Activated T-helper 1 cell treated with anti-CD3 and anti-CD28 coated beads, Interleukin-12 subunit alpha, Interleukin-12 subunit beta, Interleukin-2, Interleukin-4 antibody, amounts not matched to agents 30 ng/mL and 10 ng/mL and 1 ng/mL, durations not matched to agents 14 hours and 24 hours and 36 hours (primary cell): Measurements from ENCODE around the gene SNTA1. TPM values are rescaled to one million over a fixed set of nuclear protein-coding genes. Genes with fewer than 3 reads are reported as not detected.
"Not testable (repeated sequence)": the region's sequence is repeated elsewhere in the genome, so short reads cannot be mapped to it uniquely, and the experiment has no call there.

Experiments used
- DNase-seq: peaks from one replicate; pipeline ENCODE4 v3.0.0; 2021; ENCODE audit warnings: low spot score
- H3K27ac Mint-ChIP-seq: one replicate; pipeline ENCODE4 v1.8.0; 2021; ENCODE audit warnings: mild to moderate bottlenecking, mixed read lengths
- H3K27me3 Mint-ChIP-seq: one replicate; pipeline ENCODE4 v1.8.0; 2022; ENCODE audit warnings: mild to moderate bottlenecking, moderate library complexity, mixed read lengths; ENCODE audit not compliant: insufficient read depth
- H3K36me3 Mint-ChIP-seq: one replicate; pipeline ENCODE4 v1.8.0; 2021; ENCODE audit warnings: low read depth, mixed read lengths
- H3K4me1 Mint-ChIP-seq: one replicate; pipeline ENCODE4 v1.8.0; 2021; ENCODE audit warnings: low read depth, mixed read lengths
- H3K4me3 Mint-ChIP-seq: one replicate; pipeline ENCODE4 v1.8.0; 2021; ENCODE audit warnings: mild to moderate bottlenecking, moderate library complexity, mixed read lengths
- H3K9me3 Mint-ChIP-seq: one replicate; pipeline ENCODE4 v1.8.0; 2021; ENCODE audit warnings: mixed read lengths
- intact Hi-C: fragments of 100-400 bp; cut with micrococcal nuclease; formaldehyde crosslinking; loops from one replicate; pipeline ENCODE4 v1.15.1; 2024
- total RNA-seq: library from RNA; stranded (reverse); gene quantifications from 2 replicates; pipeline ENCODE4 v1.2.3, GENCODE V29; 2022

Gene SNTA1
- total RNA-seq, 1 donor from 2014 or later = 0.91 TPM

- H3K27ac Mint-ChIP-seq, intact Hi-C loops, DNase-seq, H3K27me3 Mint-ChIP-seq, H3K9me3 Mint-ChIP-seq, H3K4me3 Mint-ChIP-seq, H3K4me1 Mint-ChIP-seq: not testable (repeated sequence)
- peaks cover 38% of the 10 kb centered on the region for H3K36me3 Mint-ChIP-seq
Observed at GRCh38 chr20:33389326-33389725, 54.2 kb downstream of the SNTA1 start.

- Mint-ChIP-seq H3K4me3 (no peak overlapping the region), H3K4me1 (no peaks in the 10 kb centered on the region), H3K36me3 (peaks cover 37% of the 10 kb centered on the region), H3K27ac (no peak overlapping the region), H3K27me3 (no peaks in the 10 kb centered on the region), H3K9me3 (no peaks in the 10 kb centered on the region)
- intact Hi-C loops = no loop called here
- no peak for DNase-seq
Observed at GRCh38 chr20:33388268-33388667, 55.3 kb downstream of the SNTA1 start.

GRCh38 chr20:33387177-33387576 lies 56.4 kb downstream of the SNTA1 start:
- no peaks in the 10 kb centered on the region for H3K27me3 Mint-ChIP-seq
- peaks cover 28% of the 10 kb centered on the region for H3K36me3 Mint-ChIP-seq
- no peak overlapping the region for H3K27ac Mint-ChIP-seq
- intact Hi-C loops = no loop called here
- H3K4me1 Mint-ChIP-seq = no peaks in the 10 kb centered on the region
- no peak for DNase-seq
- H3K4me3 Mint-ChIP-seq = no peak overlapping the region
- no peaks in the 10 kb centered on the region for H3K9me3 Mint-ChIP-seq

- H3K27me3 Mint-ChIP-seq = no peaks in the 10 kb centered on the region
- intact Hi-C loops = no loop called here
- no peak overlapping the region for H3K27ac Mint-ChIP-seq
- H3K4me3 Mint-ChIP-seq = no peak overlapping the region
- peaks cover 23% of the 10 kb centered on the region for H3K36me3 Mint-ChIP-seq
- H3K9me3 Mint-ChIP-seq = no peaks in the 10 kb centered on the region
- no peak for DNase-seq
- no peaks in the 10 kb centered on the region for H3K4me1 Mint-ChIP-seq
Observed at GRCh38 chr20:33386673-33387072, 56.9 kb downstream of the SNTA1 start.

- DNase-seq = no peak
- no peaks in the 10 kb centered on the region for H3K9me3 Mint-ChIP-seq
- H3K36me3 Mint-ChIP-seq = peaks cover 46% of the 10 kb centered on the region
- H3K27ac Mint-ChIP-seq = no peak overlapping the region
- no peaks in the 10 kb centered on the region for H3K27me3 Mint-ChIP-seq
- intact Hi-C loops = loop anchor here (10.0 kb wide), 1 partner anchor 287 kb away; the partner anchor contains the start of genes ACTL10 and C20orf144
- H3K4me3 Mint-ChIP-seq = no peak overlapping the region
- H3K4me1 Mint-ChIP-seq = peaks cover 39% of the 10 kb centered on the region
Observed at GRCh38 chr20:33377366-33377765, 66.2 kb downstream of the SNTA1 start.

GRCh38 chr20:33373735-33374605 lies 69.6 kb downstream of the SNTA1 start:
- peaks cover 52% of the 10 kb centered on the region for H3K4me1 Mint-ChIP-seq
- no peaks in the 10 kb centered on the region for H3K9me3 Mint-ChIP-seq
- H3K27me3 Mint-ChIP-seq = no peaks in the 10 kb centered on the region
- H3K27ac Mint-ChIP-seq = no peak overlapping the region
- H3K36me3 Mint-ChIP-seq = peaks cover 45% of the 10 kb centered on the region
- intact Hi-C loops = loop anchor here (2.0 to 10.0 kb wide), 2 partner anchors 27 to 291 kb away; partner anchors contain the start of genes ACTL10, C20orf144 and CDK5RAP1
- no peak overlapping the region for H3K4me3 Mint-ChIP-seq
- no peak for DNase-seq

- peak overlapping the region; percentile 3 for H3K27ac Mint-ChIP-seq
- H3K4me3 Mint-ChIP-seq = no peak overlapping the region
- intact Hi-C loops = loop anchor here (2.0 to 10.0 kb wide), 2 partner anchors 28 to 292 kb away; partner anchors contain the start of genes ACTL10, C20orf144 and CDK5RAP1
- no peaks in the 10 kb centered on the region for H3K9me3 Mint-ChIP-seq
- H3K4me1 Mint-ChIP-seq = peaks cover 45% of the 10 kb centered on the region
- no peaks in the 10 kb centered on the region for H3K27me3 Mint-ChIP-seq
- DNase-seq = no peak
- H3K36me3 Mint-ChIP-seq = peaks cover 38% of the 10 kb centered on the region
Observed at GRCh38 chr20:33372993-33373441, 70.5 kb downstream of the SNTA1 start.

GRCh38 chr20:33370291-33370690 lies 73.3 kb downstream of the SNTA1 start:
- Mint-ChIP-seq H3K9me3 (no peaks in the 10 kb centered on the region), H3K27me3 (no peaks in the 10 kb centered on the region), H3K36me3 (peaks cover 43% of the 10 kb centered on the region), H3K4me1 (peaks cover 29% of the 10 kb centered on the region), H3K4me3 (no peak overlapping the region), H3K27ac (peak overlapping the region; percentile 74)
- intact Hi-C loops = loop anchor here (10.0 kb wide), 1 partner anchor 295 kb away; the partner anchor contains the start of genes ACTL10 and C20orf144
- peak; percentile 27 for DNase-seq

- Mint-ChIP-seq H3K4me3 (no peak overlapping the region), H3K36me3 (peaks cover 38% of the 10 kb centered on the region), H3K9me3 (no peaks in the 10 kb centered on the region), H3K27ac (no peak overlapping the region), H3K27me3 (no peaks in the 10 kb centered on the region), H3K4me1 (no peaks in the 10 kb centered on the region)
- intact Hi-C loops = no loop called here
- DNase-seq = no peak
Observed at GRCh38 chr20:33362898-33363297, 80.7 kb downstream of the SNTA1 start.

GRCh38 chr20:33359399-33360261 lies 83.9 kb downstream of the SNTA1 start:
- H3K36me3 Mint-ChIP-seq = peaks cover 21% of the 10 kb centered on the region
- no peaks in the 10 kb centered on the region for H3K27me3 Mint-ChIP-seq
- intact Hi-C loops = no loop called here

More at GRCh38 chr20:33359399-33360261, 83.9 kb downstream of the SNTA1 start:
- H3K27ac Mint-ChIP-seq = no peak overlapping the region
- H3K4me1 Mint-ChIP-seq = no peaks in the 10 kb centered on the region
- DNase-seq = no peak
- H3K4me3 Mint-ChIP-seq = no peak overlapping the region
- H3K9me3 Mint-ChIP-seq = no peaks in the 10 kb centered on the region
